HCT116 (cell line): Measurements from ENCODE around the gene KMT2B. TPM values are rescaled to one million over a fixed set of nuclear protein-coding genes. Genes with fewer than 3 reads are reported as not detected.
"Not testable (repeated sequence)": the region's sequence is repeated elsewhere in the genome, so short reads cannot be mapped to it uniquely, and the experiment has no call there.

Source experiments
- ATAC-seq: fragments of 200-7000 bp; cut with Tn5 transposase; 2 replicates; pipeline ENCODE4 v1.9.1; 2020; ENCODE audit warnings: mild to moderate bottlenecking, moderate library complexity
- BruUV-seq: library from RNA; stranded (reverse); fragments of 400-500 nt; replicated peaks from 2 replicates; lab custom pipeline; 2021; lab: Mats Ljungman, UMichigan
- CTCF ChIA-PET: fragments of 300-600 bp; sonication (Branson Sonifier 250); formaldehyde crosslinking; loops from one replicate; lab custom pipeline; 2021; ENCODE audit warnings: antibody characterized with exemption; lab: Charles Lee
- POLR2A ChIA-PET: fragments of 300-600, 350-600 bp; sonication (Branson Sonifier 250); formaldehyde crosslinking; loops from one replicate; lab custom pipeline; 2021; ENCODE audit warnings: antibody characterized with exemption; lab: Charles Lee
- RAD21 ChIA-PET, 2 experiments: fragments of 300-600 bp; sonication (Branson Sonifier 250); formaldehyde crosslinking; loops; one replicate each; lab custom pipeline; 2023; ENCODE audit warnings: low total read pairs in 2 of 2; ENCODE audit not compliant: uncharacterized antibody in 2 of 2, unreplicated experiment in 2 of 2, low non-redundant PET in 1 of 2; lab: Charles Lee
- DNase-seq: peaks from one replicate; pipeline ENCODE4 v3.0.0-alpha.2; 2010; ENCODE audit warnings: low read depth, low spot score
- H2AFZ ChIP-seq: fragments of 200-600 bp; shearing (Covaris generic), sonication (generic); 2 replicates; pipeline ENCODE4 v1.6.1; 2017; ENCODE audit warnings: low read depth, mixed run types, mixed read lengths, antibody characterized with exemption, low read length; ENCODE audit not compliant: poor library complexity, severe bottlenecking
- H3K27ac ChIP-seq: 2 replicates; pipeline ENCODE4 v1.5.1; 2012; ENCODE audit warnings: low read depth, low read length
- H3K27me3 ChIP-seq: fragments of 200-600 bp; sonication (generic); 2 replicates; pipeline ENCODE4 v1.6.1; 2016; ENCODE audit warnings: mixed run types, low read length, mixed read lengths; ENCODE audit not compliant: insufficient read depth
- H3K36me3 ChIP-seq, 2 experiments: fragments of 200-500 bp in 1 of 2; fragments of 200-600 bp in 1 of 2; sonication (Bioruptor generic) in 1 of 2; sonication (generic) in 1 of 2; 2 replicates each; pipeline versions ENCODE4 v1.5.1 to v1.6.1; 2014 to 2016; ENCODE audit warnings: low read length in 2 of 2, inconsistent platforms in 1 of 2, mixed read lengths in 1 of 2, mixed run types in 1 of 2; ENCODE audit not compliant: insufficient read depth in 2 of 2, control insufficient read depth in 1 of 2
- H3K4me1 ChIP-seq, 2 experiments: fragments of 200-600 bp in 1 of 2; sonication (generic) in 1 of 2; 2 replicates each; pipeline versions ENCODE4 v1.5.1 to v1.6.1; 2012 to 2017; ENCODE audit warnings: low read length in 2 of 2, inconsistent platforms in 1 of 2, mild to moderate bottlenecking in 1 of 2, mixed read lengths in 1 of 2, mixed run types in 1 of 2, moderate library complexity in 1 of 2; ENCODE audit not compliant: insufficient read depth in 2 of 2, control insufficient read depth in 1 of 2
- H3K4me2 ChIP-seq: fragments of 200-600 bp; sonication (generic); 2 replicates; pipeline ENCODE4 v1.6.1; 2017; ENCODE audit warnings: mixed run types, low read length, mixed read lengths
- H3K4me3 ChIP-seq, 2 experiments: fragments of 200-600 bp in 1 of 2; sonication (generic) in 1 of 2; replicated peaks in 1 of 2; 2 replicates each; pipeline ENCODE4 v1.5.1; 2011 to 2016; ENCODE audit warnings: low read length in 2 of 2, control low read depth in 1 of 2, low read depth in 1 of 2, mild to moderate bottlenecking in 1 of 2, mixed read lengths in 1 of 2, mixed run types in 1 of 2
- H3K79me2 ChIP-seq: fragments of 200-600 bp; sonication (generic); 2 replicates; pipeline ENCODE4 v1.6.1; 2017; ENCODE audit warnings: mild to moderate bottlenecking, mixed run types, low read length, moderate library complexity, mixed read lengths; ENCODE audit not compliant: insufficient read depth
- H3K9ac ChIP-seq: fragments of 200-600 bp; sonication (generic); 2 replicates; pipeline ENCODE4 v1.6.1; 2016; ENCODE audit warnings: low read length, mixed read lengths
- H3K9me2 ChIP-seq: fragments of 200-600 bp; sonication (generic), shearing (Covaris generic); 2 replicates; pipeline ENCODE4 v1.6.1; 2017; ENCODE audit warnings: mixed run types, mild to moderate bottlenecking, moderate library complexity; ENCODE audit not compliant: insufficient read depth
- H3K9me3 ChIP-seq, 2 experiments: fragments of 200-500 bp in 1 of 2; fragments of 200-600 bp in 1 of 2; sonication (Bioruptor generic) in 1 of 2; sonication (generic) in 1 of 2; 2 replicates each; pipeline ENCODE4 v1.6.1; 2014 to 2017; ENCODE audit warnings: low read length in 2 of 2, mixed read lengths in 2 of 2, inconsistent platforms in 1 of 2, low read depth in 1 of 2, mild to moderate bottlenecking in 1 of 2, mixed run types in 1 of 2, moderate library complexity in 1 of 2; ENCODE audit not compliant: control insufficient read depth in 1 of 2, insufficient read depth in 1 of 2
- H4K20me1 ChIP-seq: fragments of 200-600 bp; sonication (generic), shearing (Covaris generic); 2 replicates; pipeline ENCODE4 v1.6.1; 2017; ENCODE audit warnings: mixed run types, mild to moderate bottlenecking, moderate library complexity; ENCODE audit not compliant: insufficient read depth
- ATF3 ChIP-seq: IDR thresholded peaks from 2 replicates; pipeline ENCODE4 v1.6.1; 2012
- CEBPB ChIP-seq: IDR thresholded peaks from 2 replicates; pipeline ENCODE4 v1.6.1; 2012; ENCODE audit warnings: low read depth
- CTCF ChIP-seq, 3 experiments: fragments of 200-600 bp in 1 of 3; sonication (generic) in 1 of 3; IDR thresholded peaks in 2 of 3; conservative IDR thresholded peaks in 1 of 3; 2 replicates each; pipeline ENCODE4 v1.5.1; 2012 to 2017; ENCODE audit warnings: low read depth in 2 of 3, low read length in 2 of 3, antibody characterized with exemption in 1 of 3, borderline replicate concordance in 1 of 3, control low read depth in 1 of 3, mild to moderate bottlenecking in 1 of 3, mixed read lengths in 1 of 3, mixed run types in 1 of 3, moderate library complexity in 1 of 3; ENCODE audit not compliant: insufficient read depth in 1 of 3
- EGR1 ChIP-seq: IDR thresholded peaks from 2 replicates; pipeline ENCODE4 v1.6.1; 2012; ENCODE audit warnings: low read depth
- EZH2 ChIP-seq: fragments of 200-600 bp; sonication (generic); IDR thresholded peaks from 2 replicates; pipeline ENCODE4 v1.6.1; 2017; ENCODE audit warnings: antibody characterized with exemption, mixed run types
- EZH2phosphoT487 ChIP-seq: fragments of 200-600 bp; IDR thresholded peaks from 2 replicates; pipeline ENCODE4 v1.6.1; 2018; ENCODE audit warnings: antibody characterized with exemption, borderline replicate concordance
- POLR2AphosphoS5 ChIP-seq: IDR thresholded peaks from 2 replicates; pipeline ENCODE4 v1.6.1; 2011; ENCODE audit warnings: mild to moderate bottlenecking, low read depth, low read length, moderate library complexity
- RAD21 ChIP-seq: IDR thresholded peaks from 2 replicates; pipeline ENCODE4 v1.6.1; 2012; ENCODE audit warnings: low read depth, mild to moderate bottlenecking
- SP1 ChIP-seq: IDR thresholded peaks from 2 replicates; pipeline ENCODE4 v1.6.1; 2012; ENCODE audit warnings: low read depth
- SRF ChIP-seq: IDR thresholded peaks from 2 replicates; pipeline ENCODE4 v1.6.1; 2012; ENCODE audit warnings: low read depth
- TCF7L2 ChIP-seq: IDR thresholded peaks from 2 replicates; pipeline ENCODE4 v1.7.0; 2011; ENCODE audit warnings: borderline replicate concordance, inconsistent platforms; ENCODE audit not compliant: insufficient read depth, insufficient read length; ENCODE audit errors: extremely low read depth
- ZFX ChIP-seq: fragments of 450-650 bp; IDR thresholded peaks from 2 replicates; pipeline ENCODE4 v1.6.1; 2017
- ZNF274 ChIP-seq: fragments of 200-500 bp; sonication (Bioruptor generic); IDR thresholded peaks from 2 replicates; pipeline ENCODE4 v1.6.1; 2014; ENCODE audit warnings: mild to moderate bottlenecking, low read depth, low read length, inconsistent platforms
- intact Hi-C: fragments of 100-400 bp; cut with micrococcal nuclease; formaldehyde crosslinking; loops from 2 replicates; pipeline ENCODE4 v1.10.0; 2022
- total RNA-seq: library from RNA; stranded (reverse); gene quantifications from one replicate; pipeline ENCODE4 v1.2.1, GENCODE V29; 2021; ENCODE audit not compliant: unreplicated experiment
- TF ChIP-seq, protein P1 (sequence below): IDR thresholded peaks from 2 replicates; pipeline ENCODE4 v1.6.1; 2012
- TF ChIP-seq, protein P2 (sequence below): IDR thresholded peaks from 2 replicates; pipeline ENCODE4 v1.6.1; 2011; ENCODE audit warnings: mild to moderate bottlenecking, low read length, moderate library complexity; ENCODE audit not compliant: insufficient replicate concordance; ENCODE audit errors: extremely low read depth

KMT2B gene
- total RNA-seq, 1 experiment from 2014 or later: 29.9 TPM

DNA sequence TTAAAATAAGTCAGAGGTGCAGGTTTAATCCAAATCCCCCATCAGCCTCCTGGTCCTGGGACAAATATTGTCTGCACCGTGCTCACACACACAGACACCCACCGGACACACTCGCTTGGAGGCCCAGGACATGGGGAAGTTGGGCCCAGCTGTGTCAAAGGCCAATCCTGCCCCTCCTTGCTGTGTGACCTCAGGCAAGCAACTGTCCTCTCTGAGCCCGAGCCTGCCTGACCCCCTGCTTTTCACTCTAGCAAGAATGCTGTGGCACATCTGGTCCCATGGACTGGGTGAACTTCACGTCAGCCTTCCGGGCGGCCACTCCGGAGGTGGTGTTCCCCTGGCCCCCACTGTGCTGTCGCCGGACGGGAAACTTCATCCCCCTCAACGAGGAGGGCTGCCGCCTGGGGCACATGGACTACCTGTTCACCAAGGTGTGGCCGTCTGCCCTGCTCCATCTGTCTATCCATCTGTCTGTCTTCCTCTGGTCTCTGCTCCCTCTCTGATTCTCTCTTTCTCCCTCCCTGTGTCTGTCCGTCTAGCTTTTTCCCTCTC lies 42.1 kb upstream of the KMT2B start (continued):
- TF ChIP-seq ZNF274 (no peak), EGR1 (no peak), TCF7L2 (no peak), ZFX (no peak), POLR2AphosphoS5 (no peak)

GRCh38 chr19:35689836-35690235 lies 28.0 kb upstream of the KMT2B start:
- POLR2A ChIA-PET: no interaction called here
- CTCF ChIA-PET: no interaction called here
- H3K79me2 ChIP-seq: no peaks in the 10 kb centered on the region
- H3K27ac ChIP-seq: no peak overlapping the region
- H3K9me2 ChIP-seq: no peaks in the 10 kb centered on the region
- H3K4me1 ChIP-seq: peaks cover 5 to 9% of the 10 kb centered on the region in 2 experiments; a peak in 2 of 4 replicates
- RAD21 ChIA-PET: no interaction called here
- no peaks in the 10 kb centered on the region for H3K27me3 ChIP-seq
- H4K20me1 ChIP-seq: no peaks in the 10 kb centered on the region
- no peaks in the 10 kb centered on the region for H3K9me3 ChIP-seq
- BruUV-seq: no TSS peak
- H2AFZ ChIP-seq: no peak overlapping the region
- DNase-seq: no peak
- H3K4me2 ChIP-seq: no peak overlapping the region
- no peak for ATAC-seq
- H3K9ac ChIP-seq: no peak overlapping the region
- H3K4me3 ChIP-seq: no peak overlapping the region
- intact Hi-C loops: loop anchor here (5.0 kb wide), 1 partner anchor 192 kb away; no protein-coding TSS in a partner anchor
- TF ChIP-seq CTCF (IDR thresholded peaks at IDR 0.05 in 2 of 3, conservative IDR thresholded peaks at IDR 0.05 in 1 of 3; ENCODE audit: borderline replicate concordance in 1 of 3, insufficient read depth in 1 of 3, low read depth in 2 of 3, low read length in 2 of 3) (no peak), SRF (no peak), ZFX (no peak), SP1 (no peak), ATF3 (no peak), CEBPB (no peak), EZH2phosphoT487 (no peak), RAD21 (no peak), EZH2 (no peak)
- TF ChIP-seq, protein P1, sequence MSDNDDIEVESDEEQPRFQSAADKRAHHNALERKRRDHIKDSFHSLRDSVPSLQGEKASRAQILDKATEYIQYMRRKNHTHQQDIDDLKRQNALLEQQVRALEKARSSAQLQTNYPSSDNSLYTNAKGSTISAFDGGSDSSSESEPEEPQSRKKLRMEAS: no peak
- TF ChIP-seq, protein P2, sequence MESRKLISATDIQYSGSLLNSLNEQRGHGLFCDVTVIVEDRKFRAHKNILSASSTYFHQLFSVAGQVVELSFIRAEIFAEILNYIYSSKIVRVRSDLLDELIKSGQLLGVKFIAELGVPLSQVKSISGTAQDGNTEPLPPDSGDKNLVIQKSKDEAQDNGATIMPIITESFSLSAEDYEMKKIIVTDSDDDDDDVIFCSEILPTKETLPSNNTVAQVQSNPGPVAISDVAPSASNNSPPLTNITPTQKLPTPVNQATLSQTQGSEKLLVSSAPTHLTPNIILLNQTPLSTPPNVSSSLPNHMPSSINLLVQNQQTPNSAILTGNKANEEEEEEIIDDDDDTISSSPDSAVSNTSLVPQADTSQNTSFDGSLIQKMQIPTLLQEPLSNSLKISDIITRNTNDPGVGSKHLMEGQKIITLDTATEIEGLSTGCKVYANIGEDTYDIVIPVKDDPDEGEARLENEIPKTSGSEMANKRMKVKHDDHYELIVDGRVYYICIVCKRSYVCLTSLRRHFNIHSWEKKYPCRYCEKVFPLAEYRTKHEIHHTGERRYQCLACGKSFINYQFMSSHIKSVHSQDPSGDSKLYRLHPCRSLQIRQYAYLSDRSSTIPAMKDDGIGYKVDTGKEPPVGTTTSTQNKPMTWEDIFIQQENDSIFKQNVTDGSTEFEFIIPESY: no peak
- no peaks in the 10 kb centered on the region for H3K36me3 ChIP-seq

GRCh38 chr19:35691106-35691505 lies 26.7 kb upstream of the KMT2B start:
- BruUV-seq, RAD21 ChIA-PET: not testable (repeated sequence)
- intact Hi-C loops: loop anchor here (5.0 kb wide), 1 partner anchor 191 kb away; no protein-coding TSS in a partner anchor

More at GRCh38 chr19:35691106-35691505, 26.7 kb upstream of the KMT2B start:
- ATAC-seq, H3K27ac ChIP-seq, H3K9ac ChIP-seq, H3K4me2 ChIP-seq, H3K9me3 ChIP-seq, H4K20me1 ChIP-seq, POLR2A ChIA-PET, H3K79me2 ChIP-seq, CTCF ChIA-PET, H3K36me3 ChIP-seq, H2AFZ ChIP-seq, DNase-seq, H3K27me3 ChIP-seq, H3K9me2 ChIP-seq, H3K4me3 ChIP-seq, H3K4me1 ChIP-seq: not testable (repeated sequence)
